MM.1S (cell line): Measurements from ENCODE around the gene TULP1.

Experiments
- DNase-seq: peaks from one replicate; pipeline ENCODE4 v3.0.0-alpha.2; 2015
- H2AFZ ChIP-seq: fragments of 300-600 bp; sonication (generic); 2 replicates; pipeline ENCODE4 v1.6.0; 2016; ENCODE audit warnings: antibody characterized with exemption, low read length
- H3F3A ChIP-seq: fragments of 300-600 bp; sonication (generic); 2 replicates; pipeline ENCODE4 v1.6.1; 2016; ENCODE audit warnings: mild to moderate bottlenecking, antibody characterized with exemption, low read length, moderate library complexity, mixed read lengths; ENCODE audit not compliant: insufficient read depth
- H3K27ac ChIP-seq: fragments of 300-600 bp; sonication (generic); 2 replicates; pipeline ENCODE4 v1.5.1; 2016; ENCODE audit warnings: mild to moderate bottlenecking, low read length
- H3K27me3 ChIP-seq: fragments of 300-600 bp; sonication (generic); replicated peaks from 2 replicates; pipeline ENCODE4 v1.6.0; 2016; ENCODE audit warnings: low read length; ENCODE audit not compliant: insufficient read depth
- H3K36me3 ChIP-seq: fragments of 300-600 bp; sonication (generic); replicated peaks from 2 replicates; pipeline ENCODE4 v1.6.1; 2016; ENCODE audit warnings: mild to moderate bottlenecking, low read length, mixed read lengths; ENCODE audit not compliant: insufficient read depth
- H3K4me1 ChIP-seq: fragments of 300-600 bp; sonication (generic); 2 replicates; pipeline ENCODE4 v1.6.1; 2016; ENCODE audit warnings: low read length, mixed read lengths
- H3K4me2 ChIP-seq: fragments of 300-600 bp; sonication (generic); 2 replicates; pipeline ENCODE4 v1.6.0; 2016; ENCODE audit warnings: low read depth, low read length
- H3K4me3 ChIP-seq: fragments of 300-600 bp; sonication (generic); 2 replicates; pipeline ENCODE4 v1.5.1; 2016; ENCODE audit warnings: low read length, mixed read lengths
- H3K79me2 ChIP-seq: fragments of 300-600 bp; sonication (generic); 2 replicates; pipeline ENCODE4 v1.6.1; 2016; ENCODE audit warnings: mixed run types, low read length, mixed read lengths
- H3K9ac ChIP-seq: fragments of 300-600 bp; sonication (generic); 2 replicates; pipeline ENCODE4 v1.6.1; 2016; ENCODE audit warnings: low read length, mixed read lengths
- H3K9me2 ChIP-seq: fragments of 300-600 bp; sonication (generic); replicated peaks from 2 replicates; pipeline ENCODE4 v1.6.1; 2016; ENCODE audit warnings: mild to moderate bottlenecking, low read length, mixed read lengths; ENCODE audit not compliant: insufficient read depth
- H3K9me3 ChIP-seq: fragments of 300-600 bp; sonication (generic); replicated peaks from 2 replicates; pipeline ENCODE4 v1.6.1; 2016; ENCODE audit warnings: mild to moderate bottlenecking, low read length, mixed read lengths; ENCODE audit not compliant: insufficient read depth
- H4K20me1 ChIP-seq: fragments of 300-600 bp; sonication (generic); 2 replicates; pipeline ENCODE4 v1.6.1; 2016; ENCODE audit warnings: mild to moderate bottlenecking, low read length, moderate library complexity, mixed read lengths; ENCODE audit not compliant: insufficient read depth
- CTCF ChIP-seq: fragments of 300-600 bp; sonication (generic); IDR thresholded peaks from 2 replicates; pipeline ENCODE4 v1.5.1; 2016; ENCODE audit warnings: antibody characterized with exemption, low read length, mixed read lengths
- EZH2 ChIP-seq: fragments of 300-600 bp; sonication (generic); optimal IDR thresholded peaks from 2 replicates; pipeline ENCODE3; 2017; ENCODE audit warnings: low read depth, mild to moderate bottlenecking, antibody characterized with exemption, low read length, mixed read lengths
- EZH2phosphoT487 ChIP-seq: fragments of 300-600 bp; sonication (generic); IDR thresholded peaks from 2 replicates; pipeline ENCODE4 v1.6.1; 2018; ENCODE audit warnings: antibody characterized with exemption, low read length

The TULP1 gene

GRCh38 chr6:35465646-35466045, 47.0 kb downstream of the TULP1 start:
- no peak overlapping the region for H3K4me3 ChIP-seq
- H3K79me2 ChIP-seq, result peaks cover 25% of the 10 kb centered on the region
- no peaks in the 10 kb centered on the region for H3K27me3 ChIP-seq
- no peak for TF ChIP-seq CTCF
- no peak for TF ChIP-seq EZH2
- TF ChIP-seq EZH2phosphoT487, result no peak
- no peaks in the 10 kb centered on the region for H3K9me2 ChIP-seq
- H3F3A ChIP-seq, result peaks cover 23% of the 10 kb centered on the region
- peaks cover 13% of the 10 kb centered on the region for H3K36me3 ChIP-seq
- no peak for DNase-seq
- H3K27ac ChIP-seq, result no peak overlapping the region
- H3K9ac ChIP-seq, result no peak overlapping the region
- H3K4me1 ChIP-seq, result peaks cover 11% of the 10 kb centered on the region
- no peaks in the 10 kb centered on the region for H3K9me3 ChIP-seq
- H4K20me1 ChIP-seq, result peaks cover 17% of the 10 kb centered on the region
- H2AFZ ChIP-seq, result no peak overlapping the region
- H3K4me2 ChIP-seq, result no peak overlapping the region

DNA sequence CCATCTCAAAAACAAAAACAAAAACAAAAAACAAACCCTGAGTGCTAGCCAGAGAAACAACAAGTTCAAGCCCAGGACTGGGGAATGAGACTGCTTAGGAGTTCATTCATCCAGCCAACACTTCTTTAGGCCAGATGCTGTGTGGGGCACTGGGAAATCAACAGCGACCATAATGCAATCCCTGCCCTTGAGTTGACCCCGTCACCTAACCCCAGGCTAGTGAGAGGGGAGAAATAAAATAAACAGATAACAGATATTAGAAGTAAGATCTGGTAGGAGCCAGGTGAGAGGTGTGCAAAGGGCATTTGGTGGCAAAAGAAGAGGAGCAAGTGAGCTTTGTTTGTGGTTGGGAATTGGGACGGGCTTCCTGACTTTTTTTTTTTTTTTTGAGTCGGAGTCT, 49.4 kb downstream of the TULP1 start:
- Histone ChIP-seq H3K9ac (no peak overlapping the region), H3K9me3 (no peaks in the 10 kb centered on the region), H3K36me3 (no peaks in the 10 kb centered on the region), H3K4me1 (peaks cover 5% of the 10 kb centered on the region), H3K27me3 (no peaks in the 10 kb centered on the region), H2AFZ (no peak overlapping the region), H3K79me2 (peaks cover 2% of the 10 kb centered on the region), H4K20me1 (no peaks in the 10 kb centered on the region), H3K4me2 (no peak overlapping the region), H3K4me3 (no peak overlapping the region), H3K27ac (no peak overlapping the region), H3F3A (peaks cover under 1% of the 10 kb centered on the region; the same call in 1 of the 2 replicates), H3K9me2 (no peaks in the 10 kb centered on the region)
- DNase-seq, result no peak
- TF ChIP-seq EZH2phosphoT487, result no peak

GRCh38 chr6:35461270-35461669, 51.4 kb downstream of the TULP1 start:
- H3K4me2 ChIP-seq, result no peak overlapping the region
- no peak for DNase-seq
- no peak overlapping the region for H3K27ac ChIP-seq
- no peak for TF ChIP-seq CTCF
- TF ChIP-seq EZH2phosphoT487, result no peak
- TF ChIP-seq EZH2, result no peak
- H3K36me3 ChIP-seq, result no peaks in the 10 kb centered on the region
- H3K79me2 ChIP-seq, result no peaks in the 10 kb centered on the region
- H2AFZ ChIP-seq, result no peak overlapping the region
- H3K9me2 ChIP-seq, result no peaks in the 10 kb centered on the region
- H3F3A ChIP-seq, result no peaks in the 10 kb centered on the region
- H4K20me1 ChIP-seq, result no peaks in the 10 kb centered on the region
- no peak overlapping the region for H3K4me3 ChIP-seq
- H3K27me3 ChIP-seq, result no peaks in the 10 kb centered on the region
- no peaks in the 10 kb centered on the region for H3K4me1 ChIP-seq
- H3K9ac ChIP-seq, result no peak overlapping the region
- no peaks in the 10 kb centered on the region for H3K9me3 ChIP-seq

- H3K27me3 ChIP-seq, result no peaks in the 10 kb centered on the region
- no peaks in the 10 kb centered on the region for H4K20me1 ChIP-seq
- no peak for DNase-seq
- no peak overlapping the region for H3K27ac ChIP-seq
- H3K9me3 ChIP-seq, result no peaks in the 10 kb centered on the region
- TF ChIP-seq EZH2phosphoT487, result no peak
- no peak for TF ChIP-seq EZH2
- TF ChIP-seq CTCF, result no peak
- no peaks in the 10 kb centered on the region for H3K36me3 ChIP-seq
- 0 out of 2 replicates have a peak, but pooled peaks cover 6% of the 10 kb centered on the region for H3K4me1 ChIP-seq
- H2AFZ ChIP-seq, result no peak overlapping the region
- no peaks in the 10 kb centered on the region for H3K9me2 ChIP-seq
- no peaks in the 10 kb centered on the region for H3F3A ChIP-seq
- H3K4me2 ChIP-seq, result no peak overlapping the region
- H3K79me2 ChIP-seq, result 0 out of 2 replicates have a peak, but pooled peaks cover 4% of the 10 kb centered on the region
- H3K9ac ChIP-seq, result no peak overlapping the region
- no peak overlapping the region for H3K4me3 ChIP-seq
Observed at GRCh38 chr6:35457907-35458306, 54.8 kb downstream of the TULP1 start.
